Body of pancreas (tissue), 4 donors: ENCODE results near the gene TMEM168. TPM values are rescaled to one million over a fixed set of nuclear protein-coding genes. Genes with fewer than 3 reads are reported as not detected.

Source experiments
- ATAC-seq: fragments of 150-250 bp; one replicate; pipeline ENCODE4 v1.9.1; 2016
- DNase-seq, 4 donors: peaks; one replicate each; pipeline ENCODE4 v3.0.0-alpha.2; 2019
- H3K27ac ChIP-seq, 4 donors: fragments of 200-600 bp; sonication (generic); 1 replicate in 3 of 4; 2 replicates in 1 of 4; pipeline versions ENCODE4 v1.5.1 to v1.6.1; 2016 to 2019; ENCODE audit warnings: mild to moderate bottlenecking in 1 of 4, mixed read lengths in 1 of 4, moderate library complexity in 1 of 4
- H3K27me3 ChIP-seq, 2 donors: fragments of 200-600 bp; sonication (generic); one replicate each; pipeline ENCODE4 v1.6.0; 2016; ENCODE audit warnings: mild to moderate bottlenecking in 1 of 2
- H3K36me3 ChIP-seq, 2 donors: fragments of 200-600 bp; sonication (generic); replicated peaks in 1 of 2; 2 replicates each; pipeline ENCODE4 v1.5.1; 2016; ENCODE audit warnings: low read depth in 2 of 2; ENCODE audit not compliant: insufficient read depth in 1 of 2
- H3K4me1 ChIP-seq: fragments of 200-600 bp; sonication (generic); one replicate; pipeline ENCODE4 v1.6.0; 2016
- H3K4me3 ChIP-seq, 2 donors: fragments of 200-600 bp; sonication (generic); 1 replicate in 1 of 2; 2 replicates in 1 of 2; pipeline ENCODE4 v1.5.1; 2016 to 2019
- H3K9me3 ChIP-seq, 3 donors: fragments of 200-600 bp; sonication (generic); 1 replicate in 2 of 3; 2 replicates in 1 of 3; pipeline ENCODE4 v1.5.1; 2016
- CTCF ChIP-seq, 7 experiments: fragments of 450-650 bp in 4 of 7; fragments of 200-600 bp in 3 of 7; sonication (generic) in 3 of 7; IDR thresholded peaks; one replicate each; pipeline ENCODE4 v1.5.1; 2016 to 2019; ENCODE audit warnings: antibody characterized with exemption in 7 of 7
- POLR2A ChIP-seq, 3 donors: fragments of 450-650 bp; IDR thresholded peaks; one replicate each; pipeline ENCODE4 v1.6.1; 2016; ENCODE audit warnings: antibody characterized with exemption in 3 of 3, mild to moderate bottlenecking in 2 of 3
- WGBS, 2 donors: methylation state at CpG; one replicate each; pipeline ENCODE4 v1.1.5; 2017; 5-methylcytosine and 5-hydroxymethylcytosine counted together
- intact Hi-C: fragments of 100-400 bp; cut with DNase I; formaldehyde crosslinking; loops from one replicate; pipeline ENCODE4 v1.15.1; 2023
- total RNA-seq, 2 donors: library from RNA; depleted of rRNA; stranded (reverse); fragments of >200 nt; gene quantifications; one replicate each; pipeline ENCODE4 v1.1.0, GENCODE V29; 2016

TMEM168 gene
- total RNA-seq, 2 donors from 2014 or later, result 13.7 to 15.8 TPM

- Histone ChIP-seq H3K27me3 (no peaks in the 10 kb centered on the region), H3K36me3 (no peaks in the 10 kb centered on the region)
- no peak for ATAC-seq
Observed at GRCh38 chr7:112782498-112782897, 7.7 kb downstream of the TMEM168 start.

GRCh38 chr7:112781558-112781957 lies 8.6 kb downstream of the TMEM168 start:
- Histone ChIP-seq H3K27ac (no peak overlapping the region), H3K36me3 (no peaks in the 10 kb centered on the region), H3K4me1 (no peaks in the 10 kb centered on the region), H3K4me3 (no peak overlapping the region), H3K27me3 (no peaks in the 10 kb centered on the region), H3K9me3 (no peaks in the 10 kb centered on the region)
- intact Hi-C loops, result no loop called here
- DNase-seq, result no peak
- WGBS, 2 donors, result 88 to 91% methylated on average over 3 of the region's 3 CpGs
- no peak for ATAC-seq
- no peak for TF ChIP-seq POLR2A (IDR thresholded peaks at IDR 0.05)
- TF ChIP-seq CTCF (IDR thresholded peaks at IDR 0.05), result no peak

More at GRCh38 chr7:112782498-112782897, 7.7 kb downstream of the TMEM168 start:
- DNase-seq, result no peak
- TF ChIP-seq CTCF (IDR thresholded peaks at IDR 0.05), result no peak
- TF ChIP-seq POLR2A (IDR thresholded peaks at IDR 0.05), result no peak
- H3K4me1 ChIP-seq, result no peaks in the 10 kb centered on the region
- H3K27ac ChIP-seq, result no peak overlapping the region
- no peaks in the 10 kb centered on the region for H3K9me3 ChIP-seq
- H3K4me3 ChIP-seq, result no peak overlapping the region
- intact Hi-C loops, result no loop called here

- no peaks in the 10 kb centered on the region for H3K36me3 ChIP-seq
- TF ChIP-seq CTCF (IDR thresholded peaks at IDR 0.05) (no peak), POLR2A (IDR thresholded peaks at IDR 0.05) (no peak)
- ATAC-seq, result no peak
- no peaks in the 10 kb centered on the region for H3K27me3 ChIP-seq
- intact Hi-C loops, result no loop called here
- no peaks in the 10 kb centered on the region for H3K9me3 ChIP-seq
- no peak overlapping the region for H3K27ac ChIP-seq
- DNase-seq, result no peak
- no peaks in the 10 kb centered on the region for H3K4me1 ChIP-seq
- H3K4me3 ChIP-seq, result no peak overlapping the region
Observed at GRCh38 chr7:112781110-112781509, 9.1 kb downstream of the TMEM168 start.

GRCh38 chr7:112779667-112780066 lies 10.5 kb downstream of the TMEM168 start:
- no peaks in the 10 kb centered on the region for H3K27me3 ChIP-seq
- TF ChIP-seq CTCF (IDR thresholded peaks at IDR 0.05), result no peak
- no peak for TF ChIP-seq POLR2A (IDR thresholded peaks at IDR 0.05)
- no peaks in the 10 kb centered on the region for H3K4me1 ChIP-seq
- intact Hi-C loops, result no loop called here
- WGBS, 2 donors, result 65 to 92% methylated on average over 4 of the region's 4 CpGs
- no peak overlapping the region for H3K4me3 ChIP-seq
- DNase-seq, result no peak
- H3K27ac ChIP-seq, result no peak overlapping the region
- no peak for ATAC-seq
- H3K36me3 ChIP-seq, result no peaks in the 10 kb centered on the region
- H3K9me3 ChIP-seq, result no peaks in the 10 kb centered on the region

- ATAC-seq (no peak), DNase-seq (no peak)
- Histone ChIP-seq H3K4me1 (peaks cover under 1% of the 10 kb centered on the region), H3K9me3 (no peaks in the 10 kb centered on the region), H3K27me3 (no peaks in the 10 kb centered on the region), H3K4me3 (no peak overlapping the region), H3K36me3 (no peaks in the 10 kb centered on the region), H3K27ac (no peak overlapping the region)
- intact Hi-C loops, result no loop called here
- TF ChIP-seq CTCF (IDR thresholded peaks at IDR 0.05), result no peak
- no peak for TF ChIP-seq POLR2A (IDR thresholded peaks at IDR 0.05)
Observed at GRCh38 chr7:112777406-112777805, 12.8 kb downstream of the TMEM168 start.
